GM19468 (cell line): ENCODE results near the gene UBAC2.
"Not testable (repeated sequence)": the region's sequence is repeated elsewhere in the genome, so short reads cannot be mapped to it uniquely, and the experiment has no call there.

Experiments used
- ATAC-seq: cut with Tn5 transposase; IDR thresholded peaks from one replicate; pipeline ENCODE4 v1.9.1; 2021; ENCODE audit warnings: mild to moderate bottlenecking, moderate library complexity, moderate number of reproducible peaks; ENCODE audit not compliant: unreplicated experiment; ENCODE audit errors: extremely low read depth

UBAC2 gene

GRCh38 chr13:99230588-99230987 is 29.9 kb downstream of the UBAC2 start:
- not testable (repeated sequence) for ATAC-seq

- no peak for ATAC-seq
Observed at GRCh38 chr13:99230991-99231390, 30.3 kb downstream of the UBAC2 start.

- peak; percentile 39 for ATAC-seq
Observed at GRCh38 chr13:99231721-99232120, 31.1 kb downstream of the UBAC2 start.

GRCh38 chr13:99237981-99238662 is 37.5 kb downstream of the UBAC2 start:
- ATAC-seq = no peak

GRCh38 chr13:99246100-99246499 is 45.4 kb downstream of the UBAC2 start:
- no peak for ATAC-seq

- not testable (repeated sequence) for ATAC-seq
Observed at GRCh38 chr13:99249178-99249577, 48.5 kb downstream of the UBAC2 start.

- not testable (repeated sequence) for ATAC-seq
Observed at GRCh38 chr13:99249606-99250005, 49.0 kb downstream of the UBAC2 start.

GRCh38 chr13:99250982-99251825 is 50.5 kb downstream of the UBAC2 start:
- no peak for ATAC-seq

- ATAC-seq = no peak
Observed at GRCh38 chr13:99251921-99252320, 51.3 kb downstream of the UBAC2 start.

- ATAC-seq = no peak
Observed at GRCh38 chr13:99254830-99255229, 54.2 kb downstream of the UBAC2 start.

GRCh38 chr13:99255271-99255670 is 54.6 kb downstream of the UBAC2 start:
- ATAC-seq = no peak

GRCh38 chr13:99256283-99256682 is 55.6 kb downstream of the UBAC2 start:
- ATAC-seq = no peak

GRCh38 chr13:99256709-99257108 is 56.1 kb downstream of the UBAC2 start:
- no peak for ATAC-seq

- no peak for ATAC-seq
Observed at GRCh38 chr13:99257291-99257690, 56.6 kb downstream of the UBAC2 start.

GRCh38 chr13:99258210-99258860 is 57.7 kb downstream of the UBAC2 start, which contains the start of gene GPR18:
Gene GPR18, minus strand, starts transcription at chr13:99258379. Its CDS starts 2,507 bp downstream, at chr13:99255872.
- ATAC-seq = peak; percentile 91

GRCh38 chr13:99258946-99259345 is 58.3 kb downstream of the UBAC2 start:
- ATAC-seq = no peak

GRCh38 chr13:99260216-99260615 is 59.6 kb downstream of the UBAC2 start:
- ATAC-seq = no peak

- ATAC-seq = no peak
Observed at GRCh38 chr13:99261059-99261458, 60.4 kb downstream of the UBAC2 start.

- no peak for ATAC-seq
Observed at GRCh38 chr13:99263126-99263785, 62.6 kb downstream of the UBAC2 start.

- ATAC-seq = no peak
Observed at GRCh38 chr13:99264051-99264450, 63.4 kb downstream of the UBAC2 start.
